Breast epithelium (tissue), 4 donors: ENCODE data around the gene MICALL1. TPM values are rescaled to one million over a fixed set of nuclear protein-coding genes. Genes with fewer than 3 reads are reported as not detected.
"Not testable (repeated sequence)": the region's sequence is repeated elsewhere in the genome, so short reads cannot be mapped to it uniquely, and the experiment has no call there.

Source experiments
- DNase-seq, 2 donors: peaks; one replicate each; pipeline ENCODE4 v3.0.0-alpha.2; 2019; ENCODE audit warnings: low spot score in 2 of 2
- H3K27ac ChIP-seq, 2 donors: fragments of 200-600 bp; sonication (generic) in 1 of 2; one replicate each; pipeline ENCODE4 v1.5.1; 2016 to 2019; ENCODE audit warnings: mild to moderate bottlenecking in 1 of 2
- H3K27me3 ChIP-seq, 2 donors: fragments of 200-600 bp; sonication (generic) in 1 of 2; one replicate each; pipeline versions ENCODE4 v1.5.1 to v1.6.0; 2017 to 2019; ENCODE audit warnings: control low read depth in 1 of 2, mild to moderate bottlenecking in 1 of 2
- H3K36me3 ChIP-seq: fragments of 200-600 bp; one replicate; pipeline ENCODE4 v1.5.1; 2019
- H3K4me1 ChIP-seq, 2 donors: fragments of 200-600 bp; sonication (generic); one replicate each; pipeline ENCODE4 v1.5.1; 2016 to 2019; ENCODE audit warnings: control low read depth in 1 of 2
- H3K4me3 ChIP-seq, 3 donors: fragments of 200-600 bp; sonication (generic); 1 replicate in 2 of 3; 2 replicates in 1 of 3; pipeline ENCODE4 v1.5.1; 2016 to 2019; ENCODE audit warnings: mild to moderate bottlenecking in 3 of 3, moderate library complexity in 2 of 3
- H3K9me3 ChIP-seq, 2 donors: fragments of 200-600 bp; sonication (generic) in 1 of 2; one replicate each; pipeline ENCODE4 v1.5.1; 2016 to 2019; ENCODE audit warnings: control low read depth in 1 of 2
- POLR2A ChIP-seq: fragments of 450-650 bp; IDR thresholded peaks from one replicate; pipeline ENCODE4 v1.6.1; 2016; ENCODE audit warnings: antibody characterized with exemption, mild to moderate bottlenecking, moderate library complexity
- POLR2AphosphoS5 ChIP-seq, 3 donors: sonication (generic); formaldehyde crosslinking; IDR thresholded peaks; one replicate each; pipeline ENCODE4 v1.6.1; 2017; ENCODE audit warnings: antibody characterized with exemption in 3 of 3
- intact Hi-C: fragments of 100-400 bp; cut with DNase I; formaldehyde crosslinking; loops from one replicate; pipeline ENCODE4 v1.15.1; 2023; ENCODE audit warnings: low total_unique reads
- total RNA-seq, 3 donors: library from RNA; depleted of rRNA; stranded (reverse); fragments of >200 nt; gene quantifications; one replicate each; pipeline ENCODE4 v1.1.0, GENCODE V29; 2016
- TF ChIP-seq, protein P1 (sequence below), 3 donors: fragments of 450-650 bp; IDR thresholded peaks; one replicate each; pipeline ENCODE4 v1.5.1; 2016 to 2017; ENCODE audit warnings: antibody characterized with exemption in 3 of 3, mild to moderate bottlenecking in 3 of 3, moderate library complexity in 3 of 3

Gene MICALL1
- total RNA-seq, 3 donors from 2014 or later, result 8.6 to 25.6 (median 22.0) TPM

DNA sequence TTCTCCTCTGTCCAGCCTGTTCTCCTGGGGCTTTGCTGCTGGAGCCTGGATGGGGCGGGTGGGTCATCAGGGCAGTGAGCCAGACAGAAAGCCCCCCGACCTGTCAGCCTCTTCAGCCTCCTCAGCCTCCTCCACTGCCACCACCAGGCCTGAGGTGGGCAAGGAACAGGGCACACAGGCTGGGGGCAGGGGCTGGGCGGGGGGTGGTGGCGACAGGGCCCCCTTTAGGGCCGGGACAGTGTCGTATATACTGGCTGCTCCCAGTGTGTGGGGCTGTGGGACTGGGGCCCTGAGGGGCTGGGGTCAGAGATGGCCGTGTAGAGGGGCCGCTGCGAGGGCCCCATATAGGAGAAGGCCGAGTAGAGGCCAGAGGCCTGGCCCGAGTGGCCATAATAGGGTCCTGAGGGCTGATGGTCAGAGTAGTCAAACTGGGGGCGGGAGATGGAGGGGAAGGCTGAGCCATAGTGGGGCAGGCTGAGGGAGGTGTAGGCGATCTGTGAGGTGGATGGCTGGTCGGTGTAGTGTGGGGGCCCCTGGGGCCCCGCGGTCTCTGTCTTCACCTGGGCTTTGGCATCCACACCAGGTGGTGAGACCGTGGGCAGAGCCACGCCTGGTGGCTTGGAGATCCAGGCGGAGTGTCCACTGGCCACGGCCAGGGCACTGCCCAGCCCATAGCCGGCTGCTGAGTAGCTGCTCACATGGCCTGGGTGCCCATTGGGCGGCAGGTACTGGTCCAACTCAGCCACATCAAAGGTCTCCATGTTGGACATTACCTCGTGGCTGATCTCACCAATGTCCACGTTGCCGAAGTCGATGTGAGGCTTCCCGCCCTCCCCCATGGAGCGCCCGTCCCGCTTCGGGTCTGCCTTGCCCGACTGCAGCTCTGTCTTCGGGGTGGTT lies 67.4 kb downstream of the MICALL1 start:
- intact Hi-C loops, result no loop called here
- no peaks in the 10 kb centered on the region for H3K36me3 ChIP-seq

DNA sequence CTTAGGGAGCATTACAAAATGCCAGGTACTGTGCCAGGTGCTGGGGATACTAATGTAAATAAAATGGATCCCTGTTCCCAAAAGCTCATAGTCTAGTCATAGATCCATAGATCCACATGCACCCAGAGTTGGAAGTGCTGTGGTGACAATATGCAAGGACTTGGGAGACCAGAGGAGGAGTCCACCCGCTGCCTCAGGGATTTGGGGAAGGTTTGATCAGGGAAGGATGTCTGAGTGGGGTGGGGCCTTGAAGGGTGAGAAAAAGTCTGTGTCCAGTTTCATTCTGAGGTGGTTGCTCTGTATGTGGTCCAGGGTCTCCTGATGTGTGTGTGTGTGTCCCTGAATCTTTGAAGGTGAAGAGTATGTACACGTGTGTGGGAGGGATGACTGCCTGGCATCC lies 69.1 kb downstream of the MICALL1 start:
- DNase-seq, result no peak
- TF ChIP-seq, protein P1, sequence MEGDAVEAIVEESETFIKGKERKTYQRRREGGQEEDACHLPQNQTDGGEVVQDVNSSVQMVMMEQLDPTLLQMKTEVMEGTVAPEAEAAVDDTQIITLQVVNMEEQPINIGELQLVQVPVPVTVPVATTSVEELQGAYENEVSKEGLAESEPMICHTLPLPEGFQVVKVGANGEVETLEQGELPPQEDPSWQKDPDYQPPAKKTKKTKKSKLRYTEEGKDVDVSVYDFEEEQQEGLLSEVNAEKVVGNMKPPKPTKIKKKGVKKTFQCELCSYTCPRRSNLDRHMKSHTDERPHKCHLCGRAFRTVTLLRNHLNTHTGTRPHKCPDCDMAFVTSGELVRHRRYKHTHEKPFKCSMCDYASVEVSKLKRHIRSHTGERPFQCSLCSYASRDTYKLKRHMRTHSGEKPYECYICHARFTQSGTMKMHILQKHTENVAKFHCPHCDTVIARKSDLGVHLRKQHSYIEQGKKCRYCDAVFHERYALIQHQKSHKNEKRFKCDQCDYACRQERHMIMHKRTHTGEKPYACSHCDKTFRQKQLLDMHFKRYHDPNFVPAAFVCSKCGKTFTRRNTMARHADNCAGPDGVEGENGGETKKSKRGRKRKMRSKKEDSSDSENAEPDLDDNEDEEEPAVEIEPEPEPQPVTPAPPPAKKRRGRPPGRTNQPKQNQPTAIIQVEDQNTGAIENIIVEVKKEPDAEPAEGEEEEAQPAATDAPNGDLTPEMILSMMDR (IDR thresholded peaks at IDR 0.05), result no peak
- TF ChIP-seq POLR2AphosphoS5 (IDR thresholded peaks at IDR 0.05) (no peak), POLR2A (no peak)
- intact Hi-C loops, result no loop called here
- H3K36me3 ChIP-seq, result no peaks in the 10 kb centered on the region
- no peaks in the 10 kb centered on the region for H3K4me1 ChIP-seq
- H3K9me3 ChIP-seq, result no peaks in the 10 kb centered on the region
- no peak overlapping the region for H3K4me3 ChIP-seq
- H3K27me3 ChIP-seq, result no peaks in the 10 kb centered on the region
- H3K27ac ChIP-seq, result no peak overlapping the region

More for the DNA sequence above, 67.4 kb downstream of the MICALL1 start:
- Histone ChIP-seq H3K27ac (peak overlapping the region; percentile 21 to 48), H3K4me3 (no peak overlapping the region), H3K4me1 (no peaks in the 10 kb centered on the region), H3K27me3 (no peaks in the 10 kb centered on the region), H3K9me3 (no peaks in the 10 kb centered on the region)
- no peak for TF ChIP-seq POLR2AphosphoS5 (IDR thresholded peaks at IDR 0.05)
- TF ChIP-seq POLR2A, result no peak
- TF ChIP-seq, protein P1 (IDR thresholded peaks at IDR 0.05), result no peak
- no peak for DNase-seq

DNA sequence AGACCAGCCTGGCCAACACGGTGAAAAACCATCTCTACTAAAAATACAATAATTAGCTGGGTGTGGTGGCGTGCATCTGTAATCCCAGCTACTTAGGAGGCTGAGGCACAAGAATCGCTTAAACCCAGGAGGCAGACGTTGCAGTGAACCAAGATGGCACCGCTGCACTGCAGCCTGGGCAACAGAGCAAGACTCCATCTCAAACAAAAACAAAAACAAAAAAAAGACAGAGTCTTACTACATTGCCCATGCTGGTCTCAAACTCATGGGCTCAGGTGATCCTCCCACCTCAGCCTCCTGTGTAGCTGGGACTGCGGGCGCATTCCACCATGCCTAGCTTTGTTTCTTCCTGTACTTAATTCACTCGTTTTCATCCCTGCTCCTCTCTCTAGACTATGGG lies 69.9 kb downstream of the MICALL1 start:
- H3K9me3 ChIP-seq, H3K4me3 ChIP-seq, H3K27me3 ChIP-seq, H3K36me3 ChIP-seq, intact Hi-C loops, H3K4me1 ChIP-seq, DNase-seq: not testable (repeated sequence)
- peak overlapping the region in 1 of 2 donors; percentile 5 for H3K27ac ChIP-seq

DNA sequence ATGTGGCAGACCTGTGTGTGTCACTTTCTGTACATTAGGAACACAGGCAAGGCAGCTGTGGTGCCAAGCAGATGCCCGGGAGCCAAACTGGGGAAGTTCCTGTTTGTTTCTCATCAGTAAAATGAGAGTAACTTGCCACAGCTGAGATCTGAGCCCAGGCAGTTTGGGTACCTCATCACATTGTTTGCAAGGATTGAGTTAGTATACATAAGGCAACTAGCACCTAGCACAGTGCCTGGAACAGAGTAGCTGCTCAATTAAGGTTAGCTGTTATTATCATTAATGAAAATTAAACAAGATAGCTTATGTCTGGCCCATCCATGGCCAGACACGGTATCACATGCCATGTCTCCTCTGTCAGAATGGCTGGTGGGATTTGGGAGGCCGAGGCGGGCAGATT lies 70.5 kb downstream of the MICALL1 start:
- H3K27ac ChIP-seq, result peak overlapping the region in 1 of 2 donors; percentile 5
- intact Hi-C loops, result no loop called here
- H3K36me3 ChIP-seq, result no peaks in the 10 kb centered on the region
- no peaks in the 10 kb centered on the region for H3K4me1 ChIP-seq
- no peak for DNase-seq
- no peak for TF ChIP-seq POLR2AphosphoS5 (IDR thresholded peaks at IDR 0.05)
- no peak for TF ChIP-seq POLR2A
- TF ChIP-seq, protein P1 (IDR thresholded peaks at IDR 0.05), result no peak
- no peaks in the 10 kb centered on the region for H3K9me3 ChIP-seq
- H3K27me3 ChIP-seq, result no peaks in the 10 kb centered on the region
- H3K4me3 ChIP-seq, result peak overlapping the region in 1 of 3 donors; percentile 7

DNA sequence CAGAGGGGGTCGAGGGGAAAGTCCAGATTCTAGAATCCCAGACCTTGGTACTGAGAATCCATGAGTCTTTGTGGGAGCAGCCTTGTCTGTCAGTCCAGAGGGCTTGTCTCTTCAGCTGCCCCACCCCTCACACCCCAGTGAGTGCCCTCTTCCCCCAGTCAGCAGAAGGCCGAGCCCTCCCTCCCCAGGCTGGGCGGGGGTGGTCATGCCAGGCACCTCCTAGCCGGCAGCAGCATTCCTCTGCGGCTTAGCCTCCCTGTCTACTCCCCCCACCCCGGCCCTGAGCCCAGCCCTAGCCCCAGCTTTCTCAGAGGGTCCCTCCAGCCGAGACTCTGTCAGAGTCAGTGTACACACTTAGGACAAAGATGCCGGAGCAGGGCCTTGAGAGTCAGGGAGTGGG lies 73.7 kb downstream of the MICALL1 start:
- no peak for DNase-seq
- Histone ChIP-seq H3K36me3 (no peaks in the 10 kb centered on the region), H3K27me3 (no peaks in the 10 kb centered on the region), H3K4me1 (no peaks in the 10 kb centered on the region), H3K4me3 (peak overlapping the region in 2 of 3 donors; percentile 66 to 75), H3K27ac (peak overlapping the region; percentile 87 to 91), H3K9me3 (no peaks in the 10 kb centered on the region)
- TF ChIP-seq POLR2A (no peak), POLR2AphosphoS5 (IDR thresholded peaks at IDR 0.05) (no peak)
- TF ChIP-seq, protein P1 (IDR thresholded peaks at IDR 0.05), result no peak
- intact Hi-C loops, result loop anchor here (10.0 kb wide), 1 partner anchor 55 kb away; no protein-coding TSS in a partner anchor
